Upper lobe of right lung (tissue), 1 donor: ENCODE measurements around the gene ZKSCAN3. TPM values are rescaled to one million over a fixed set of nuclear protein-coding genes. Genes with fewer than 3 reads are reported as not detected.

ENCODE experiments used
- ATAC-seq: fragments of 200-7000 bp; cut with Tn5 transposase; one replicate; pipeline ENCODE4 v1.9.1; 2020; ENCODE audit warnings: mild to moderate bottlenecking, moderate library complexity
- DNase-seq: peaks from one replicate; pipeline ENCODE4 v3.0.0-alpha.2; 2020
- H3K27ac ChIP-seq: fragments of 200-600 bp; one replicate; pipeline ENCODE4 v1.8.0; 2022
- H3K27me3 ChIP-seq: fragments of 200-600 bp; one replicate; pipeline ENCODE4 v1.8.0; 2022; ENCODE audit warnings: mild to moderate bottlenecking
- H3K36me3 ChIP-seq: fragments of 200-600 bp; one replicate; pipeline ENCODE4 v1.8.0; 2022
- H3K4me1 ChIP-seq: fragments of 200-600 bp; one replicate; pipeline ENCODE4 v1.8.0; 2022
- H3K4me3 ChIP-seq: fragments of 200-600 bp; one replicate; pipeline ENCODE4 v1.8.0; 2022; ENCODE audit warnings: mild to moderate bottlenecking
- H3K9me3 ChIP-seq: fragments of 200-600 bp; one replicate; pipeline ENCODE4 v1.8.0; 2022
- CTCF ChIP-seq: fragments of 200-600 bp; IDR thresholded peaks from one replicate; pipeline ENCODE4 v1.8.0; 2022; ENCODE audit warnings: antibody characterized with exemption
- intact Hi-C: fragments of 100-400 bp; cut with DNase I; formaldehyde crosslinking; loops from one replicate; pipeline ENCODE4 v1.11.0; 2022
- total RNA-seq: library from RNA; stranded (reverse); fragmentation: NEBNext Ultra II Directional; extraction: Animal tissue kit (Norgen Biotek cat#: 25700); gene quantifications from one replicate; pipeline ENCODE4 v1.2.1, GENCODE V29; 2021
- donor health status: DM: no; HTN: yes; CAD: no; lungs with severe emphysema.

Gene ZKSCAN3
- total RNA-seq, 1 donor from 2014 or later, result 7.3 TPM

DNA sequence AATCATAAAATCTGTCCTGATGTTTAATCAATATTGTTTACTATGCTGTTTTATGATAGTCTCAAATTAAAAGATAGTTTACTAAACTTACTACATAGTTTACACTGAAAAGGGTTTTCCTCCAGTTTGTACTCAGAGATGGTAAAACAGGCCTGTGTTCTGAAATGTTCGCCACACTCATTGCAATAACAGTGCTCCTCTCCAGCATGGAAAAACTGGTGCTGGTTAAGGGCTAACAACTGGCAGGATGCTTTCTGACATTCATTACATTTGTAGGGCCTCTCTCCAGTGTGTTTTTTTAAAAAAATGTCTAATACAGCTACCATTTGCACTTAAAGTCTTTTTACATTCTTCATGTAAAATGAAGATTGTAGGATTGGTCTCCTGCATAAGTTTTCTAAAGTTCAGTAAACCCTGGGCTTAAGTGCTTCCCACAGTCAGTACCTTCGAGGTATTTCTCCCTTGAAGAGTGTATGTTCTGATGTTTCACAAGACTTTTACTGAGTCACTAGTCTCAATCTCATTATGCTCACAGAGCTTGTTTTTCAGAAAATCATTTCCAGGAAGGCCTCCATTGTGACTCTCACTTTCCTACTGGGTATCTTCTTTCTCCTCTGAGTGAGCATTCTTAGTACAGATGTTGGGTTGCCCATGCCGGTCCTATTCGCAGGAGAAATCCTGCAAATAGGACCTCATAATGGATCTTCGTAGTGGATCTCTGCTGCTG lies 58.5 kb downstream of the ZKSCAN3 start:
- Histone ChIP-seq H3K9me3 (no peaks in the 10 kb centered on the region), H3K4me3 (no peak overlapping the region), H3K4me1 (no peaks in the 10 kb centered on the region), H3K36me3 (no peaks in the 10 kb centered on the region), H3K27me3 (peaks cover 11% of the 10 kb centered on the region), H3K27ac (no peak overlapping the region)
- no peak for TF ChIP-seq CTCF
- intact Hi-C loops, result no loop called here
- DNase-seq (no peak), ATAC-seq (no peak)

DNA sequence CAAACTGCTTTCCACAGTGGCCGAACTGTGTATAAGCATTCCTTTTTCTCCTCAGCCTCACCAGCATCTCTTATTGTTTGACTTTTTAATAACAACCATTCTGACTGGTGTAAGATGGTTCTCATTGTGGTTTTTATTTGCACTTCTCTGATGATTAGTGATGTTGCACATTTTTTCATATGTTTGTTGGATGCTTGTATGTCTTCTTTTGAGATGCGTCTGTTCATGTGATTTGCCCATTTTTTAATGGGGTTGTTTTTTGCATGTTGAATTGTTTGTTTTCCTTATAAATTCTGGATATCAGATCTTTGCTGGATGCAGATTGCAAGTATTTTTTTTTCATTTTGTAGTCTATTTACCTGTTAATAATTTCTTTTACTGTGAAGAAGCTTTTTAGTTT lies 61.0 kb downstream of the ZKSCAN3 start:
- no peak overlapping the region for H3K4me3 ChIP-seq
- peaks cover 9% of the 10 kb centered on the region for H3K27me3 ChIP-seq
- no peak overlapping the region for H3K27ac ChIP-seq
- intact Hi-C loops, result no loop called here
- TF ChIP-seq CTCF, result no peak
- DNase-seq (no peak), ATAC-seq (no peak)
- H3K36me3 ChIP-seq, result no peaks in the 10 kb centered on the region
- no peaks in the 10 kb centered on the region for H3K4me1 ChIP-seq
- H3K9me3 ChIP-seq, result no peaks in the 10 kb centered on the region

DNA sequence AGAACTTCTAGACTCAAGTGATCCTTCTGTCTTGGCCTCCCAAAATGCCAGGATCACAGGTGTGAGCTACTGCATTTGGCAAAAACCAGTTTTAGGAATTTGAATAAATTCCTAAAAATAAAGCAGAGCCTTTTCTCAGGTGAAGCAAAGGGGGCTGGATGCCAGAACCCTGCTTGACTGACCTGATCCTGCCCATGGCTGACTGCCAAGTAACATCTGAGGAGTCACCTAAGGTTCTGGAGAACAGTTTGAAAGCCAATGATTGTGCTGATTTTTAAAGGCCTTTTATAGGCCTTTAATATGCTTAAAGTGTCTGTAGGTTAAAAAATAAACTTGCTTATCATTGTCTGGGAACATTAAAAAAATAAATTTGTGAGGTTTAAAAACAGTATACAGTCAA lies 63.9 kb downstream of the ZKSCAN3 start:
- ATAC-seq (no peak), DNase-seq (no peak)
- Histone ChIP-seq H3K27me3 (peaks cover 3% of the 10 kb centered on the region), H3K4me1 (no peaks in the 10 kb centered on the region), H3K27ac (no peak overlapping the region), H3K4me3 (no peak overlapping the region), H3K9me3 (no peaks in the 10 kb centered on the region), H3K36me3 (no peaks in the 10 kb centered on the region)
- intact Hi-C loops, result no loop called here
- no peak for TF ChIP-seq CTCF

Other genes starting within 250 kb of the ZKSCAN3 start
- 5.8 TPM for gene ZSCAN16, start 225.3 kb upstream of the ZKSCAN3 start, total RNA-seq
- 20.9 TPM for gene ZKSCAN8, start 208.1 kb upstream of the ZKSCAN3 start, total RNA-seq
- 13.5 TPM for gene ZSCAN9, start 124.7 kb upstream of the ZKSCAN3 start, total RNA-seq
- 4.5 TPM for gene ZKSCAN4, start 97.7 kb upstream of the ZKSCAN3 start, total RNA-seq
- gene NKAPL, start 90.7 kb upstream of the ZKSCAN3 start, total RNA-seq, result 0.87 TPM
- 11.3 TPM for gene ZSCAN26, start 82.8 kb upstream of the ZKSCAN3 start, total RNA-seq
- 3.1 TPM for gene PGBD1, start 68.4 kb upstream of the ZKSCAN3 start, total RNA-seq
- 28.5 TPM for gene ZSCAN31, start 13.8 kb upstream of the ZKSCAN3 start, total RNA-seq
- 5.6 TPM for gene ZSCAN12, start 49.8 kb downstream of the ZKSCAN3 start, total RNA-seq
- 2.2 TPM for gene ZSCAN23, start 93.5 kb downstream of the ZKSCAN3 start, total RNA-seq
- gene GPX6, start 165.8 kb downstream of the ZKSCAN3 start, total RNA-seq, result not detected
- not detected for gene GPX5, start 175.9 kb downstream of the ZKSCAN3 start, total RNA-seq